Stromal cell of bone marrow (primary cell): ENCODE results near the gene ANP32A.

Experiments
- DNase-seq: peaks from one replicate; pipeline ENCODE4 v3.0.0-alpha.2; 2012; ENCODE audit warnings: low read depth

Gene ANP32A

GRCh38 chr15:68819495-68820294 lies 1.0 kb downstream of the ANP32A start:
- DNase-seq: no peak

GRCh38 chr15:68818769-68819494 lies 1.8 kb downstream of the ANP32A start:
- DNase-seq: no peak

DNA sequence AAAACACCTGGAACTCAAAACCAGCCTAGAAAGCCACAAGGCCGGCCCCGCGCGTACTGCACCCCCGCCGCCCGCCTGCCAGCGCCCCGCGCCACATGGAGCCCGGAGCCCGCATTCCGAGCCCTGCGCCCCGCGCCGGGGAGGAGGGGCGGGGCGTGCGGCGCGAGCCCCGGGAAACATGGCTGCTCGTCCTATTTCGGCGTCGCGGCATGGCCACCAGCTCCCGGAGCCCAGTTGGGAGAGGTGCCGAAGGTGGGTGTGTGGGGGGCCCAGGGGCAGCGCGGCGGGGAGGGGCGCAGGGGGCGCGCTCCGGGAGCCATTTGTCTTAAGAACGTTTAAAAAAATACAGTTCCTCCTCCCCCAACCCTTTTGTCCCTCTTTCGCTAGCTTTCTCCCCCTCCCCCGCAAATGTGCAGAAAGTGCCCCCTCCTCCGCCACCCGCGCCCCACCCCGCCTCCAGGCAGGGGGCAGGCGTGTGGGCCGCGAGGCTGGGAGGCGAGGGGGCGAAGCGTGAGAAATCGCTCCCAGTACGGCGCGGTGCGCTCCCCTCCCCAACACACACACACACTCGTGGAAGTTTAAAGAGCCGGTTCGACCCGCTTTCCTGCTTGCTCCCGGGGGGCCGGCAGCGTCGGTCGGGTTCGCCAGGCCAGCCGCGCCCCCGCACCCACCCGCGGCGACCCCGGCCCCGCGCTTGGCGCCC lies 2.5 kb downstream of the ANP32A start:
- no peak for DNase-seq

GRCh38 chr15:68817304-68818065 lies 3.2 kb downstream of the ANP32A start:
- DNase-seq: no peak

DNA sequence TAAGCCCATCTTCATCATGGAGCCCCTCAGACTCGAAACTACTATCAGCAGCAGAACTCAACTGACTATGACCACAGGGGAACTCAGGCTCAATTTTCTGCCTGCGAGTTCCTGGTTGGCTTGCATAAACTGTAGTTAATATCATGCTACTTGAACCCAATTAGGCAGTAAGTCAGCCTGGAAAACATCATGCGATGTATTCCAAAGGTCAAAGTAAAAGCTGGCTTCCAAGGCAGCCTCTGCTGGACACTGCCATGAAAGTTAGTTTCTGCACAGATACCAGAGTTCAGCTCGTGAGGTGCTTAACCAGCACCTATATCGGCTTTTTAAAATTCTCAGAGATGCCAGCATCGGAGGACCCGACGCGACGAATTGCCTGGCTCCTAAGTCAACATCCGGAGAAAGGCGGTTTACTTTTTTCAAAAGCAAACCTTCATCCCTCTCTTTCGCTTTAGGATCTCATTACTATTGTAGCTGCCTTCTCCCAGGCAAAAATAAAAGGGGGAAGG lies 3.8 kb downstream of the ANP32A start:
- no peak for DNase-seq

GRCh38 chr15:68816158-68816557 lies 4.5 kb downstream of the ANP32A start:
- no peak for DNase-seq

DNA sequence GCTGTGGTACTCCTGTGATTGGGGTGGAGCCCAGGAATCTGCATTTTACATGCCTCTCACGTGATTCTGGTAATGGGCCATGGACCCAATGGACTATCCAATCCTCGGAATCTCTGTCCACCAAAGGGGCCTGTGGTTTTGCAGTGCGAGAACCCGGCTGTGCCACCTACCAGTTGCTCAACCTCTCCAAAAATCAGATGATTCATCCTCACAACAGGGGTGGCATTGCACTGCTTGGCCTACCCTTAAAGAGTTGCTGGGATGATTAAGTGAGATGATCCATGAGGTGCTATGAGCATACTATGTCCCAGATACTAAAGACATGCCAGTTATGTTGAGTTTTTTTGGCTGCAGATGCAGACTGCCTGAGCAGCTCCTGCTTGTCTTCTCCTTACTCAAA lies 5.1 kb downstream of the ANP32A start:
- no peak for DNase-seq

DNA sequence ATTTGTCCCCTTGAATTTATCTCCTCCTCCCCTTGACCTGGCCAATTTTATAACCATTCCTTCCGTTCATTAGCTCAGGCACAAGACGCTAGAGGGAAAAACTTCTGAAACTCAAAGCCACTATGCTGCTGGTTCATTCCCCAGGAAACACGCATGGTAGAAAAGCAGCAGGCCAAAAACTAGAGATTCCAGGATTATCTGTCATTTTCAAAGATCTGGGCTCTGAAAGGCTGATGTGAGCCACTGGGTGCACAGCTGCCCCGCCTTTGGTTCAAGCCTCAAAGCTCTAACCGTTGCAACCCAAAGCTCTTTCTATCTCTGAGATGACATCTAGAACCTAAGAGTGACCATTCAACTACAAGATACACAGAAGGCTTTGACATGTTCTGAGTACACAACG lies 6.1 kb downstream of the ANP32A start:
- no peak for DNase-seq

DNA sequence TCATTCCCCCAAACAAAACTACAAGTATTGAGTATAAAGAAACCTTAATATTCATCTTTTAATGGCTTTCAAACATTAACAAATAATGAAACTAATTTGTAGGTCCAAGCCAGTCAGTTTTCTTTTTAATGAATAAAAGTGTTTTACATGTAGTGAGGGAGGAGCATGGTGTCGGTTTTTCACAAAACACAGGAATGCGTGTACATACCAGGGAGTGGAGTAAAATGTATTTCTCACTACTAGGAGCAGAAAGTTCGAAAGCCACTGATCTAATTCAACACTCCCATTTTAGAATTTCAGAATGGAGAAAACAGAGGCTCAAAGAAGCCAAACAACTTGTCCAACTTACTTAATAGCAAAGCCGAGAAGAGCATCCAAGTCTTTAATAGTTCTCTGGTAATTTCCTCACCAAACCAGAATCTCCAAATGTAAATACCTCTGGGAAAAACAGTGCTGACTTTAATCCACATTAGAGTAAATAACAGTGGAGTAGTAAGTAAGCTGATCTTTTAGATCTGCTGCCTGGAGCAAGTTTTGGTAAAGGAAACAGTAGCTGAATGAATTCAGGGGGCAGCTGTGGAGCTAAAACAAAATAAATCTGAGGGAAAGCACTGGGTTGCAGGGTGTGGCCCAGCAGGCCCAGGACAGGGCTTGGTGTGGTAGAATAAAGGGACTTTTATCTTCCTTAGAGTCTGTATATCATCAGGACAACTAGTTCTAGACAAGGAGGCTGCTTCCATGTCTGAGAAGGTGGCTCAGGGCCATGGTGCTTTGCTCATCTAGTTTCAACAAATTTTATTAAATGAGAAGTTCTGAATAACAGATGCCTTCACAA lies 7.9 kb downstream of the ANP32A start:
- no peak for DNase-seq

GRCh38 chr15:68812069-68812468 lies 8.6 kb downstream of the ANP32A start:
- no peak for DNase-seq

GRCh38 chr15:68809517-68809916 lies 11.2 kb downstream of the ANP32A start:
- no peak for DNase-seq

- DNase-seq: no peak
Measured at GRCh38 chr15:68808770-68809169, 11.9 kb downstream of the ANP32A start.

GRCh38 chr15:68808091-68808490 lies 12.6 kb downstream of the ANP32A start:
- DNase-seq: no peak

- DNase-seq: no peak
Measured at GRCh38 chr15:68807249-68807648, 13.4 kb downstream of the ANP32A start.

DNA sequence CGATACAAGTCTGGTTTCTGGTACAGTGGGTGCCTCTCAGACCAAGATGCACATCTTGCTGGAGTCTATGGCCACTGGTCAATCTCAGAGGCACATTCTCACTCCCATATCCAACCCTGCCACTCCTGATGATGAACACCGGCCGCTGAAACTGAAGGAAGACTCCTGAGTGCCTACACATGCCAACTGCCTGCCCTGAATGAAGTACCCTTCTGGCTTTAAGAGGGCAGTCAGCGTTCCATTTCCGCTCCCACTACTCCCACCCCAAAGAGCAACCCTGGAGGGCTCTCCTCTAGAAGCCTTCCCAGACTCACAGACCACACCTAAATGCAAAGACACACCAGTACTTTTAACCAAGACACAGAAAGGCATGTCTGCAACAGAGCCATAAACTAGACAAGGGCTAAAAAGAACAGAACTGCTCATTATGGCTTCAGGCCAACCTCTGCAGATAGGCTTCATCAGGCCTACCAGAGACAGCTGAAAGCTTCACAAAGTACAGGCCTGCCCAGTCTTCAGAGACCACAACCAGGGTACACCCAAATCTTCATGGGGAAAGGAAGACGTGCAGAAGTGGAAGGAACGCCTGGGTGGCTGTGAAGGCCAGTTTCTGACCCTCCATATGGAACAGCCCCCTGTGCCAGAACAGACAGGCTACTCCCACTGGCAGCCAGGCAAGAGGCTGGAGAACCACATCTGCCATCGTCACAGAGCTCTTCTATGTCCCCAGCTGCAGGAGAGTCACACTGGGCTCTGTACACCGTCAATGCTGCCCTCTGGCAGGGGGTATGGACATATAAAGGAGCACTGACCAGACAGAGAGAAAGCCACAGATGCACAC lies 14.3 kb downstream of the ANP32A start:
- DNase-seq: no peak

DNA sequence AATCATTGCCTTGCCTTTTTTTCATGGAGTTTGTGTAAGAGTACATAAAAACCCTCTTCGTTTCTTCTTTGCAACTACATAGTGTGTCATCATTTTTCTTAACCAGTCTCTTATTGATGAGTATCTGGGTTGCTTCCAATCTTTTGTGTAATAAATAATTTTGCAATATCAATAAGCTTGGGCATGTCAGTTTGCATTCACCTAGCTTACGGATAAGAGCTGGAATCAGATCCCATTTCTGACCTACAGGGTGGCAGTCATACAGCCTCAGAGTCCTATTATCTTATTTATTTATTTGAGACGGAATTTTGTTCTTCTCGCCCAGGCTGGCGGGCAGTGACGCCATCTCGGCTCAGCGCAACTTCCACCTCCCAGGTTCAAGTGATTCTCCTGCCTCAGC lies 18.3 kb downstream of the ANP32A start:
- DNase-seq: no peak

DNA sequence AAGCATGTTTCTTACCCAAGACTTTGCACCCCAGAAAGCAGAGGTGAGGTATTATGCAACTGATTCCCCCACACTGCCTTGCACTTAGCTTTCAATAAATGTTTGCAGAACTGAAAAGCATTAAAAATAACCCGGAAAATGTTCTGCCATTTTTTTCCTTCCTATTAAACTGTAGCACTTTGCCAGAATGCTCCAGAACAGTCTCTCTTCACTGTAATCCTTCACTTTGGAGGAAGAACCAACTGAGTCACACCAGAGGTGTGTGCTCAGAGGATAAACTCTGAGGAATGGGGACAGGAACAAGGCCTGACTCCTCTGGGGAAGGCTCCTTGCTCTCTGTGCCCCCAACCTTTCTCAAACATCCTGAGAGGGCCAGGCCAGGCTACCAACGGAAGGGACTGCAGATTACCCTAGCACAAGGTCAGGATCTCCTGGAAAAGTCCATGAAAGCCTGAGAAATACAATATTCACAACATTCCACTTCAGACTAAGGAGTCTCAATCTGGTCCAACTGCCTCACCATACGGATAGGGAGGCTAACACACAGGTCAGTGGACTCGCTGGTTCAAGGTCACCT lies 19.0 kb downstream of the ANP32A start:
- DNase-seq: no peak

GRCh38 chr15:68800875-68801274 lies 19.8 kb downstream of the ANP32A start:
- DNase-seq: no peak

DNA sequence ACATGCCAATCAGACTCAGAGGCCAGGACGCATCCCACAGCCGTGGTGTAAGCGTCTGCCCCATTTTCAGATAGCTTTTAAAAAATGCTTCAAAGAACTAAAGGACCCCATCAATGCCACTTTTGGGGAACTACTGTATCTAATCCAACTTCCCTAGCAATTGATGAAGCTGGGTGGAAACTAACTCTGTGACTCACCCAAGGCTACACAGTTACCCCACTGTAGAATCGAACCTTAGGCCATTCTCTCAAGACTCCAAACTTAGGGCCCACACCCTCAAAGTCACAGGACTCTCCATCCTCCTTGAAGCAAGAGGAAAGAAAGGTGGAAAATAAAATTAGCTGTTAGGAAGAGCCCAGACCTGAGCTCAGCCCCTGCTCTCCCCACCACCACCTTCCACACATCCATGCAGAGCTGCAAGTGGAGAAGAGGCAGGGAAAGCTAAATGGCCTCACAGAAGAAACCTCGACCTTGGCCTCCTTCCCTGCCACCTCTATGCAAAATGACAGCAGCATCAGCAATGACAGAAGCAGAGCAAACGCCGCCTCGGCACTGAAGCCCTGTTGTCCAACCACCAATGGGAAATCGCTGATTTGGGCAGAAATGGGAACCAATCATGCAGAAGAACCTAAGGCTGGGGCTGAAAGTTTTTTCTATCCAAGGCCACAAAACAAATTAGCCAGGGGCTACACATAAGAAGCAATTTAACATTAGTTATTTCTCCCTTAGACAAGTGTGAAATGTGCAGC lies 22.2 kb downstream of the ANP32A start:
- no peak for DNase-seq
